ENCODE results near the gene STAB1.

DNA sequence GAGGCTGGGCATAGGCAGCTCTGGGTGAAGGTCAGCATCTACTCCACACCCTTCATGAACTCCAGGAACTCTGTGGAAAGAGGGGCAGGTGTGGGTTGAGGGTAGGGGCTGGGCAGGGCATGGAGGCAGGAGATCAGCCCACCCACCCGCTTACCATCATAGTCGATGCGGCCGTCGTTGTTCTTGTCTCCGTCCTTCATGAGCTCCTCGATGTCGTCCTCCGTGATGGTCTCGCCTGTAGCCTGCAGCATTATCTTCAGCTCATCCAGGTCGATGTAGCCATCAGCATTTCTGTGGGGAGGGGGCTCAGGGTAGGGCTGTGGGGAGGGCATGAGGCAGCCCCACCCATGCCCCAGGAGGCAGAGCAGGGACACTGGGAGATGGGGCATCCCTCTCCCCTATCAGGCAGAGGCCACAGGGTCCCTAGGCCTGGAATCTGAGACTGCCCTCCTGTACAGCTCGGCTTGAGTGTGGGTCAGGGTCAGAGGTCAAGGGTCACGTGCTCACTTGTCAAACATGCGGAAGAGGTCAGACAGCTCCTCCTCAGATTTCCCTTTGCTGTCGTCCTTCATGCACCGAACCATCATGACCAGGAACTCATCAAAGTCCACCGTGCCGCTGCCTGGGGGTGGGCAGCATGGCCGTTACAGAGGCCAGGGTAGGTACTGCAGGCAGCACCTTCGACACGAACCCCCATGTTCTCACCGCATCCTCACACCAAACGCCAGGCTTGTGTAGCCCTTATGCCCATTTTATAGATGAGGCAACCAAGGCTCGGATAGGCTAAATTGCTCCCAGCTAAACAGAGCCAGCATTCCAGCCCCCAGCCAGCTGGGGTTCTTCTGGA lies 43.7 kb upstream of the STAB1 start:
- TF ChIP-seq POLR2AphosphoS5 (IDR thresholded peaks at IDR 0.05; ENCODE audit: borderline replicate concordance, low read depth, low read length) (no peak), EZH2 (IDR thresholded peaks at IDR 0.05) (no peak)

Data from SK-N-MC (cell line).